GM21360 (cell line): ENCODE results near the gene ZNF429.
"Not testable (repeated sequence)": the region's sequence is repeated elsewhere in the genome, so short reads cannot be mapped to it uniquely, and the experiment has no call there.

ENCODE experiments used
- ATAC-seq: cut with Tn5 transposase; IDR thresholded peaks from one replicate; pipeline ENCODE4 v1.9.1; 2021; ENCODE audit warnings: mild to moderate bottlenecking, moderate library complexity; ENCODE audit not compliant: unreplicated experiment

The ZNF429 gene

DNA sequence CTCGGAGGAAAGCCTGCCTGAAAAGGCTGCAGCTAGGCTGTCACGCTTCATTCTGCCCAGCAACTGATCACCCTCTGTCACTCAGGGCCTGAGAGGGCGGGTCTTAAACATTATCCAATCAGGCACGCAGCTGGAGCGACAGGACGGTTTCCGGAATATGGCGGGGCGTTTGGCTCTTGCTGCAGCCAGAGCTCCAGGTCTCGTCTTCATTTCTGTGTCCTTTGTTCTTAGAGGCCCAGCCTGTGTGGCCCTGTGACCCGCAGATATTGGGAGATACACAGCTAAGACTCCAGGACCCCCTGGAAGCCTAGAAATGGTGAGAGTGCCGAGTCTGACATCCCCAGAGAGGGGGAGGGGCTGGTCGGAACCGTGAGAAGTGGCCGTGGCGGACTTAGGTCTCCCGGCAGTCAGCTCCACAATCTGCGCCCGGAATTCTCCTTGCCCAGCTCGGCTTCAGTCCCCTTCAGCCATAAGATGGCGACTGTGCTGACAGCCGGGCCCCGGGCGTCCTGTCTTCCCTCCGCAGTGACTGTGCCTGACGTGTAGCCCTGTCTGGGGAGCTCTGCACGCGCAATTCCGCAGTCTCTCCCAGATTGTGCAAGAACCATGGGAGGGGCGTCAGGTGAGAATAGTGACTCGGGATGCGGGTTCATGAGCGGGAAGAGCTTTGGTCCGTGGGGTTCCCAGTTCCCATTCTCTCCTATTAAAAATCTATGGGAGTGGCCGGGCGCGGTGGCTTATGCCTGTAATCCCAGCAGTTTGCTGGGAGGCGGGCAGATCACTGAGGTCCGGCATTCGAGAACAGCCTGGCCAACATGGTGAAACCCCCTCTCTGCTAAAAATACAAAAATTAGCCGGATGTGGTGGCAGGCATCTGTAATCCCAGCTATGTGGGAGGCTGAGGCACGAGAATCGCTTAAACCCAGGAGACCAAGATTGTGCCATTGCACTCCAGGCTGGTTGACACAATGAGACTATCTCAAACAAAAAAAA lies at the start of gene ZNF429:
Gene ZNF429 (plus strand): TSS at position 144 of the 993 bp plus-strand sequence. CDS start 170 bp downstream, at position 314.
- ATAC-seq: peak; percentile 99

GRCh38 chr19:21460686-21461085 lies 44.7 kb upstream of the ZNF429 start:
- no peak for ATAC-seq

DNA sequence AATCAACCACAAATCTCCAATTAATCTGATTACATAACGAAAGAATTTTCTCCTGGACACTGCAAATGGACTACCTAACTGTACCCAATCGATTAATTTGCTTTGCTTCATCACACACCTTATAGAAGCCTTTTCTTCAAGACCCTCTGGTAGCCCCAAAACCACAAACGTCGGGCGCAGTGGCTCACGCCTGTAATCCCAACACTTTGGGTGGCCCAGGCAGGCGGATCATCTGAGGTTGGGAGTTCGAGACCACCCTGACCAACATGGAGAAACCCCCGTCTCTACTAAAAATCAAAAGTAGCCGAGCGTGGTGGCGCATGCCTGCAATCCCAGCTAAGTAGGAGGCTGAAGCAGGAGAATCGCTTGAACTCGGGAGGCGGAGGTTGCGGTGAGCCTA lies 42.9 kb upstream of the ZNF429 start:
- no peak for ATAC-seq

GRCh38 chr19:21463449-21464105 lies 41.8 kb upstream of the ZNF429 start:
- no peak for ATAC-seq

DNA sequence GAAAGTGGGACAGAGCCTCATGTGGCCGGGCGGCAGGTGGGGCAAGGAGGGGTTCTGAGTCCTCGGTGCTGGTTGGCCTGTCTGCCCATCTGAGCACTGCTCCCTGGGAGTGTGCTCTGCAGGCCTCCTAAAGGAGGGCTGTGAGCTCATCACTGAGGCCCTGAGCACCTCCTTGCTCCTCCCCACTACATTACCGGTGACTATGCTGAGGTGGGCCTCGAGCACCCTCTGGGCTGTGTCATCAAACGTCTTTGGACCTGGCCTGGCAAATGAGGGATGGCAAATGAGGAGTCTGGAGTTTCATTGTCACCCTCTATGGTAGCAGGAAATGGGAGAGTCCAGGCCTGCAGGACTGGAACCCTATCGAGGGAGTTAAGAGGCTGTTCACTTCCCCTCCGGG lies 38.8 kb upstream of the ZNF429 start:
- ATAC-seq: no peak

DNA sequence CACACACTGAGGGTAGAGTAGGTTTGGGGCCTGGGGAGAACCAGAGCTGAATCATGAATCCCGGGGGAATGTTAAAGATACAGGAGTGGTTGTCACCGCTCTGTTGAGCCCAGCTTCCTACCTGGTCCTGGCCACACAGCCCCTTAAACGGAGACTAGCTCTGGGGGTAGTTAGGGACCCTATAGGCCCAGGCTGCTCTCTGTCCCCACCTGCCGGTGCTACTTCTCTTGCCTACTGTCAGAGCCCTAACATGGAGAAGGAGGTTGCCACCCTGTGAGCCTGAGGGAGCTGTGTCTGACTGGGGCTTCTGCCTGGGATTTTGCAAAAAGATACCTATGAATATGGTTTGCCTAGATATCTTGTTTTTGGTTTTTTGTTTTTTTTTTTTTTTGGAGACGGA lies 36.6 kb upstream of the ZNF429 start:
- no peak for ATAC-seq

DNA sequence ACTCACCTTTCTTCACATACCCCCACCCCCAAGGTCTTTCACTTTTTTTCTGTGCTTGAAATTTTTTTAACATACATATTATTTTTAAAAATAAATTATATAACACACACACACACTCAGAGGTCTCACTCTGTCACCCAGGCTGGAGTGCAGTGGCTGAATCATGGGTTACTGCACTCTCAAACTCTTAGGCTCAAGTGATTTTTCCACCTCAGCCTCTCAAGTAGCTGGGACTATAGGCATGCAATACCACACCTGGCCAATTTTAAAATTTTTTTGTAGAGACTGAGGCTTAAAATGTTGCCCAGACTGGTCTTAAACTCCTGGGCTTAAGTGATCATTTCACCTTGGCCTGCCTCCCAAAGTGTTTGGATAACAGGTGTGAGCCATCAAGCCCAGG lies 32.9 kb upstream of the ZNF429 start:
- no peak for ATAC-seq

- no peak for ATAC-seq
Observed at GRCh38 chr19:21474671-21475181, 30.7 kb upstream of the ZNF429 start.

DNA sequence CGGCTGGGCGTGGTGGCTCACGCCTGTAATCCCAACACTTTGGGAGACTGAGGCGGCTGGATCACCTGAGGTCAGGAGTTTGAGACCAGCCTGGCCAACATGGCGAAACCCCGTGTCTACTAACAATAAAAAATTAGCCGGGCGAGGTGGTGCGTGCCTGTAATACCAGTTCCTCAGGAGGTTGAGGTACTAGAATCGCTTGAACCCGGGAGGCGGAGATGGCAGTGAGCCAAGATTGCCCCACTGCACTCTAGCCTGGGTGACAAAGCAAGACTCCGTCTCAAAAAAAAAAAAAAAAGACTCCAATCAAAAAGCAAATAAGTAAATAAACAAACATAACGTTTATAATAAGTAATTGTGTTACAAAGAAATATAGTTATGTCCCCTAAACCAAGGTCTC lies 23.0 kb upstream of the ZNF429 start:
- ATAC-seq: not testable (repeated sequence)

DNA sequence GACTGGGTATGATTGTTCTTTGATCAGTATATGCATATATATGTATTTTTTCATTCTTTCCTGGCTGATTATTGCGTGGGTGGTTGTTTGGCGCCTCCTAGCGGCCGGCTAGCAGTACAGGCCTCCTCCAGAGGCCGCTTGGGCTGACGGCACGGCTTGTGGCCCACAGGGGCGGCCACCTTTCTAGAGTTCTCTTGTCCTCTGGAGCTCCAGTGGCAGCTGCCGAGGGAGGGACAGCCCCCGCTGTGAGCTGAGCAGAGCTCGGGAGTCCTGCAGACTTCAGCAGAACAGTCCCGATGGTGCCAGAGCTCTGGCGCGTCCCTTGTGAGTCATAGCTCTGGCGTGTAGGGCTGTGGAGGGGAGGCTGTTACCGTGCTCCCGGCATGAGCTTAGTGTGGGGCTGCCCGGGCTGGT lies 22.5 kb upstream of the ZNF429 start:
- no peak for ATAC-seq

- ATAC-seq: no peak
Observed at GRCh38 chr19:21483589-21484170, 21.7 kb upstream of the ZNF429 start.

DNA sequence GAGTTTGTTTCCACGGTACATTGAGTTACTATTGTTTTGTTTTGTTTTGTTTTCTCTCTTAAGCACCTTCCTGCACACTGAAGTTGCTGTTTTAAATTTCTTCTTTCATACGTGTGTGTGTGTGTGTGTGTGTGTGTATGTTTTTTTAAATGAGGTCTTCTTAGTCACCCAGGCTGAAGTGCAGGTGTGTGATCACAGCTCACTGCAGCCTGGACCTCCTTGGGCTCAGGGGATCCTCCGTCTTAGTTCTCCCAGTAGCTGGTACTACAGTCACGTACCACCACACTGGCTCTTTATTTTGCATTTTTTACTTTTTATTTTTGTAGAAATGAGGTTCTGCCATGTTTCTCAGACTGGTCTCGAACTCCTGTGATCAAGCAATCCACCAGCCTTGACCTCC lies 20.8 kb upstream of the ZNF429 start:
- ATAC-seq: no peak

GRCh38 chr19:21485926-21486325 lies 19.5 kb upstream of the ZNF429 start:
- no peak for ATAC-seq

DNA sequence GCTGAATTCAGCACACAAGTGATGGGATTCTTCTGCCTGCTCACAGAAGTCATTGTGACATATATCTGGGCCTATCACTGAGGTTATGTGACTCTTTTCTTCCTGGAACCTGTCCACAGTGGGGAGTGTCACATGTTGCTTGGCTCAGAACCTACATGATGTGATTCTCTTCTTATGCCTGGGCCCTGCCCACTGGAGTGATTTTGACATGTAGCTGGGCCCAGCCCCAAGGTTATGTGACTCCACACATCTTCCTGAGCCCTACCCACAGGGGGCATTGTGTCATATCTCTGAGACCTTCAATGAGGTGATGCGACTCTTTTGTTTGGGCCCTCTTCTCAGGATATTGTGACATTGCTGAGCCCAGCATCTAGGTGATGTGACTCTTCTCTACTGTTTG lies 17.4 kb upstream of the ZNF429 start:
- ATAC-seq: no peak

DNA sequence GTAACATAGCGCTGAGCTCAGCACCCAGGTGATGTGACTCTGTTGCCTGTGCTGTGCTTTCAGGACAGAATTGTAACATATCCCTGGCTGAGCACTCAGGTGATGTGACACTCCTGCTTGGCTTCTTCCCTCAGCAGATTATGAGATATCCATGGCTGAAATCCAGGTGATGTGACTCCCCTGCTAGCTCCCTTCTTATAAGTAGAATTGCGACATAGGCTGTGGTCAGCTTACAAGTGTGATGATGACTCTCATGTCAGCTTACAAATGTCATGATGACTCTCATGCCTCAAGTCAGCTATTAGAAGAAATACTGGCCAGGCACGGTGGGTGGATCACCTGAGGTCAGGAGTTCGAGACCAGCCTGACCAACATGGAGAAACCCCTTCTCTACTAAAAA lies 14.3 kb upstream of the ZNF429 start:
- no peak for ATAC-seq

- no peak for ATAC-seq
Observed at GRCh38 chr19:21492947-21493906, 12.2 kb upstream of the ZNF429 start.

DNA sequence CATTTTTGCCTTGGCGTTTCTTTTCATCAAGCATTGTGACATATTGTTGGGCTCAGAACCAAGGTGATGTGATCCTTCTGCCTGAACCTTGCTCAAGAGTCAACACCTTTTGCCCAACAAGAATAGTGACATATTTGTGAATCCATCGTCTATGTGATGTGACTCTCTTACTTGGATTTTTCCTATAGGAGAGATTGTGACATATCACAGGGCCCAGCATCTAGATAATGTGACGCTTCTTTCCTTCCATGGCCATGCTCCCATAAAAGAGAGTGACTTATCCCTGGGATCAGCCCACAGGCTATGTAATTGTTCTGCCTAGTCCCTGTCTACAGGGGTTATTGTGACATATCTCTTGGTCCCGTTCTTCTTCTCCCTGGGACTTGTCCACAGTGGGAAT lies 8.5 kb upstream of the ZNF429 start:
- no peak for ATAC-seq

GRCh38 chr19:21498651-21499050 lies 6.8 kb upstream of the ZNF429 start:
- no peak for ATAC-seq

- no peak for ATAC-seq
Observed at GRCh38 chr19:21508198-21508597, 2.8 kb downstream of the ZNF429 start.

DNA sequence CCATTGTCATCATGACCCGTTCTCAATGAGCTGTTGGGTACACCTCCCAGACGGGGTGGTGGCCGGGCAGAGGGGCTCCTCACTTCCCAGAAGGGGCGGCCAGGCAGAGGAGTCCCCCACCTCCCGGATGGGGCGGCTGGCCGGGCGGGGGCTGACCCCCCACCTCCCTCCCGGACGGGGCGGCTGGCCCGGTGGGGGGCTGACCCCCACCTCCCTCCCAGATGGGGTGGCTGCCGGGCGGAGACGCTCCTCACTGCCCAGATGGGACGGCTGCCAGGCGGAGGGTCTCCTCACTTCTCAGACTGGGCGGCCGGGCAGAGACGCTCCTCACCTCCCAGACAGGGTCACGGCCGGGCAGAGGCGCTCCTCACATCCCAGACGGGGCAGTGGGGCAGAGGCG lies 5.7 kb downstream of the ZNF429 start:
- not testable (repeated sequence) for ATAC-seq
